Brain microvascular endothelial cell (primary cell): ENCODE measurements around the gene MTMR12.

Experiments
- DNase-seq: peaks from one replicate; pipeline ENCODE4 v3.0.0-alpha.2; 2020
- H3K27ac ChIP-seq: fragments of 250-450 bp; sonication (Bioruptor Pico); 2 replicates; pipeline ENCODE4 v1.5.1; 2020; ENCODE audit warnings: mild to moderate bottlenecking, moderate library complexity
- H3K27me3 ChIP-seq: fragments of 250-450 bp; sonication (Bioruptor Pico); replicated peaks from 2 replicates; pipeline ENCODE4 v1.5.1; 2020; ENCODE audit warnings: mild to moderate bottlenecking
- H3K36me3 ChIP-seq: fragments of 250-450 bp; sonication (Bioruptor Pico); replicated peaks from 2 replicates; pipeline ENCODE4 v1.5.1; 2020; ENCODE audit warnings: mild to moderate bottlenecking
- H3K4me3 ChIP-seq: 2 replicates; pipeline ENCODE4 v1.5.1; 2011; ENCODE audit warnings: low read depth, mild to moderate bottlenecking, control low read depth, low read length, moderate library complexity
- CTCF ChIP-seq: IDR thresholded peaks from 2 replicates; pipeline ENCODE4 v1.5.1; 2011; ENCODE audit warnings: low read depth, mild to moderate bottlenecking, moderate library complexity, low read length, control low read depth, inconsistent platforms; ENCODE audit errors: missing control alignments
- in situ Hi-C: cut with HindIII; loops from 2 replicates; pipeline ENCODE4 v1.10.0; 2017; ENCODE audit warnings: low sequenced_read_pairs, low pct_ligation_motif_present

Gene MTMR12

DNA sequence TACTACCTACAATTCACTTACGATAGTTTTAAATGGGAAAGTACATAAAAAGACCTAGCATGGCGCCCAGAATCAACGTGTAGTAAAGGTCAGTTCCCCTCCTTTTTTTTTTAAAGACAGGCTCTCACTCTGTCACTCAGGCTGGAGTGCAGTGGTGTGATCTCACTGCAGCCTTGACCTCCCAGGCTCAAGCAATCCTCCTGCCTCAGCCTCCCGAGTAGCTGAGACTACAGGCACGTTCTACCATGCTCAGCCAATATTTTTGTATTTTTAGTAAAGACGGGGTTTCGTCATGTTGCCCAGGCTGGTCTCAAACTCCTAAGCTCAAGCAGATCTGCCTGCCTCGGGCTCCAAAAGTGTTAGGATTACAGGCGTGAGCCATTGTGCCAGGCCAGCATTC is 40.7 kb upstream of the MTMR12 start:
- H3K36me3 ChIP-seq: peaks cover 16% of the 10 kb centered on the region
- no peak overlapping the region for H3K27ac ChIP-seq
- in situ Hi-C loops: no loop called here
- TF ChIP-seq CTCF: no peak
- no peak for DNase-seq
- H3K27me3 ChIP-seq: no peaks in the 10 kb centered on the region
- no peak overlapping the region for H3K4me3 ChIP-seq

- Histone ChIP-seq H3K27me3 (no peaks in the 10 kb centered on the region), H3K4me3 (no peak overlapping the region), H3K27ac (no peak overlapping the region), H3K36me3 (peaks cover 16% of the 10 kb centered on the region)
- no peak for DNase-seq
- no peak for TF ChIP-seq CTCF
- in situ Hi-C loops: no loop called here
Observed at GRCh38 chr5:32352685-32353084, 39.9 kb upstream of the MTMR12 start.

DNA sequence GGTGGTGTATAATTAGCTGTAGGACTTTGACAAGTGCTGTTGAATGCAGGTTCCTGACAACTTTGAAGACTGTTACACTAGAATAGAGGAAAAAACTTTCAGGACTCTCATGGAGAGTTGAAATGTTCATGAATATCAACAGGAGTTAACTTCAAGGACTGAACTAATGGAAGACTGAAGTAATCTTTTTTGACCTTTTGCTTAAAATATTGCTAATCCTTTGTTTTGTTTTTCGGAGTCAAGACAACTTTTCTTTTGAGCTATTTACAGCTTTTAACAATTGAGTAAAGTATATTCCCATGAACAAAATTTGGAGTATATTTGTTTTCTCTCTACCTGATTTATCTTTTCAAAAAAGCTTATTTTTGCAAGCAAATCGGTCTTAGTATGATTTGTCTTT is 34.1 kb upstream of the MTMR12 start:
- no peak for TF ChIP-seq CTCF
- Histone ChIP-seq H3K27ac (no peak overlapping the region), H3K4me3 (no peak overlapping the region), H3K36me3 (no peaks in the 10 kb centered on the region), H3K27me3 (no peaks in the 10 kb centered on the region)
- DNase-seq: no peak
- in situ Hi-C loops: no loop called here

GRCh38 chr5:32343058-32343672 is 30.4 kb upstream of the MTMR12 start:
- H3K27ac ChIP-seq: no peak overlapping the region
- no peaks in the 10 kb centered on the region for H3K36me3 ChIP-seq
- DNase-seq: no peak
- no peaks in the 10 kb centered on the region for H3K27me3 ChIP-seq
- no peak overlapping the region for H3K4me3 ChIP-seq
- in situ Hi-C loops: no loop called here
- TF ChIP-seq CTCF: no peak

GRCh38 chr5:32342656-32343055 is 29.9 kb upstream of the MTMR12 start:
- Histone ChIP-seq H3K27me3 (no peaks in the 10 kb centered on the region), H3K4me3 (no peak overlapping the region), H3K36me3 (no peaks in the 10 kb centered on the region), H3K27ac (no peak overlapping the region)
- DNase-seq: no peak
- in situ Hi-C loops: no loop called here
- no peak for TF ChIP-seq CTCF

- no peaks in the 10 kb centered on the region for H3K36me3 ChIP-seq
- H3K27me3 ChIP-seq: no peaks in the 10 kb centered on the region
- in situ Hi-C loops: no loop called here
Observed at GRCh38 chr5:32339878-32340277, 27.1 kb upstream of the MTMR12 start.

More at GRCh38 chr5:32339878-32340277, 27.1 kb upstream of the MTMR12 start:
- H3K27ac ChIP-seq: no peak overlapping the region
- TF ChIP-seq CTCF: no peak
- no peak overlapping the region for H3K4me3 ChIP-seq
- no peak for DNase-seq
